Measurements from ENCODE around the gene OR10P1. TPM values are rescaled to one million over a fixed set of nuclear protein-coding genes. Genes with fewer than 3 reads are reported as not detected.

OR10P1 gene
- polyA plus RNA-seq, 12 donors, result not detected

GRCh38 chr12:55684761-55685370, 48.2 kb downstream of the OR10P1 start:
- no peak for DNase-seq

- DNase-seq, result no peak
Measured at GRCh38 chr12:55685671-55686070, 49.0 kb downstream of the OR10P1 start.

GRCh38 chr12:55686366-55687010, 49.8 kb downstream of the OR10P1 start:
- DNase-seq, result no peak

Other genes starting within 250 kb of the OR10P1 start
- not detected for gene OR6C65, start 236.4 kb upstream of the OR10P1 start, polyA plus RNA-seq (ENCODE audit: insufficient read length in 12 of 12)
- not detected for gene OR6C76, start 210.6 kb upstream of the OR10P1 start, polyA plus RNA-seq (ENCODE audit: insufficient read length in 12 of 12)
- not detected for gene OR6C2, start 192.8 kb upstream of the OR10P1 start, polyA plus RNA-seq (ENCODE audit: insufficient read length in 12 of 12)
- not detected for gene OR6C70, start 166.8 kb upstream of the OR10P1 start, polyA plus RNA-seq (ENCODE audit: insufficient read length in 12 of 12)
- not detected for gene OR6C68, start 144.5 kb upstream of the OR10P1 start, polyA plus RNA-seq (ENCODE audit: insufficient read length in 12 of 12)
- gene OR6C4, start 87.3 kb upstream of the OR10P1 start, polyA plus RNA-seq (ENCODE audit: insufficient read length in 12 of 12), result not detected
- gene OR2AP1, start 64.4 kb upstream of the OR10P1 start, polyA plus RNA-seq (ENCODE audit: insufficient read length in 12 of 12), result not detected
- 100 to 1,000 TPM; 185 to 513 (median 349) TPM for gene ITGA7, start 71.0 kb downstream of the OR10P1 start, polyA plus RNA-seq (ENCODE audit: insufficient read length in 12 of 12)
- gene BLOC1S1, start 79.2 kb downstream of the OR10P1 start, polyA plus RNA-seq (ENCODE audit: insufficient read length in 12 of 12), result 100 to 1,000 TPM in 1 of 12 donors, 10 to 100 TPM in 10, not detected in 1; 74.6 to 114 (median 91.6) TPM
- gene RDH5, start 83.5 kb downstream of the OR10P1 start, polyA plus RNA-seq (ENCODE audit: insufficient read length in 12 of 12), result 10 to 100 TPM in 11 of 12 donors, not detected in 1; 10.4 to 50.8 (median 38.0) TPM
- 100 to 1,000 TPM; 417 to 887 (median 763) TPM for gene CD63, start 92.1 kb downstream of the OR10P1 start, polyA plus RNA-seq (ENCODE audit: insufficient read length in 12 of 12)
- 10 to 100 TPM in 10 of 12 donors, 1 to 10 TPM in 2; 8.4 to 47.6 (median 13.4) TPM for gene GDF11, start 106.2 kb downstream of the OR10P1 start, polyA plus RNA-seq (ENCODE audit: insufficient read length in 12 of 12)
- 10 to 100 TPM in 11 of 12 donors, not detected in 1; 60.8 to 94.0 (median 83.5) TPM for gene SARNP, start 180.8 kb downstream of the OR10P1 start, polyA plus RNA-seq (ENCODE audit: insufficient read length in 12 of 12)
- gene ORMDL2, start 181.1 kb downstream of the OR10P1 start, polyA plus RNA-seq (ENCODE audit: insufficient read length in 12 of 12), result 10 to 100 TPM in 11 of 12 donors, not detected in 1; 13.1 to 20.8 (median 17.6) TPM
- gene DNAJC14, start 192.7 kb downstream of the OR10P1 start, polyA plus RNA-seq (ENCODE audit: insufficient read length in 12 of 12), result 10 to 100 TPM in 11 of 12 donors, not detected in 1; 18.6 to 27.5 (median 24.4) TPM
- gene MMP19, start 206.0 kb downstream of the OR10P1 start, polyA plus RNA-seq (ENCODE audit: insufficient read length in 12 of 12), result 10 to 100 TPM in 1 of 12 donors, 1 to 10 TPM in 9, not detected in 2; 1.5 to 11.2 (median 2.3) TPM